Peyer's patch (tissue), 4 donors: ENCODE results near the gene SIMC1. TPM values are rescaled to one million over a fixed set of nuclear protein-coding genes. Genes with fewer than 3 reads are reported as not detected.

Source experiments
- DNase-seq, 3 donors: peaks; one replicate each; pipeline ENCODE4 v3.0.0-alpha.2; 2017 to 2019
- H3K27ac ChIP-seq, 4 donors: fragments of 200-600 bp; sonication (generic); one replicate each; pipeline ENCODE4 v1.5.1; 2016 to 2019
- H3K27me3 ChIP-seq, 2 donors: fragments of 200-600 bp; sonication (generic); one replicate each; pipeline ENCODE4 v1.5.1; 2019
- H3K36me3 ChIP-seq, 3 donors: fragments of 200-600 bp; sonication (generic); one replicate each; pipeline ENCODE4 v1.5.1; 2016 to 2019
- H3K4me1 ChIP-seq, 4 donors: fragments of 200-600 bp; sonication (generic); one replicate each; pipeline ENCODE4 v1.5.1; 2016 to 2019
- H3K4me3 ChIP-seq, 4 donors: fragments of 200-600 bp; sonication (generic); 1 replicate in 3 of 4; 2 replicates in 1 of 4; pipeline ENCODE4 v1.5.1; 2016 to 2019; ENCODE audit warnings: mild to moderate bottlenecking in 1 of 4
- H3K9me3 ChIP-seq, 4 donors: fragments of 200-600 bp; sonication (generic); one replicate each; pipeline ENCODE4 v1.5.1; 2016 to 2019; ENCODE audit warnings: mild to moderate bottlenecking in 1 of 4
- CTCF ChIP-seq, 6 experiments: fragments of 450-650 bp in 4 of 6; fragments of 200-600 bp in 2 of 6; sonication (generic) in 1 of 6; IDR thresholded peaks; one replicate each; pipeline ENCODE4 v1.5.1; 2017 to 2019; ENCODE audit warnings: antibody characterized with exemption in 6 of 6, mild to moderate bottlenecking in 3 of 6, moderate library complexity in 1 of 6
- POLR2A ChIP-seq, 2 donors: fragments of 450-650 bp; IDR thresholded peaks; one replicate each; pipeline ENCODE4 v1.5.1; 2017; ENCODE audit warnings: antibody characterized with exemption in 2 of 2, mild to moderate bottlenecking in 2 of 2, moderate library complexity in 2 of 2
- total RNA-seq, 4 donors: library from RNA; depleted of rRNA; stranded (reverse); fragments of >200 nt; gene quantifications; one replicate each; pipeline ENCODE4 v1.1.0, GENCODE V29; 2016

The SIMC1 gene
- total RNA-seq, 4 donors from 2014 or later, result 28.0 to 84.2 (median 41.2) TPM

- no peak for DNase-seq
- H3K4me3 ChIP-seq, result no peak overlapping the region
- TF ChIP-seq CTCF (IDR thresholded peaks at IDR 0.05) (no peak), POLR2A (IDR thresholded peaks at IDR 0.05) (no peak)
- peaks cover 0 to 15% (median 6%) of the 10 kb centered on the region in 4 donors for H3K4me1 ChIP-seq
- no peaks in the 10 kb centered on the region for H3K9me3 ChIP-seq
- H3K36me3 ChIP-seq, result no peaks in the 10 kb centered on the region
- no peak overlapping the region for H3K27ac ChIP-seq
- H3K27me3 ChIP-seq, result no peaks in the 10 kb centered on the region
Observed at GRCh38 chr5:176368726-176369125, 130.5 kb downstream of the SIMC1 start.

- no peak for DNase-seq
Observed at GRCh38 chr5:176369934-176370711, 131.9 kb downstream of the SIMC1 start.

GRCh38 chr5:176371621-176372539, 133.7 kb downstream of the SIMC1 start:
- no peak overlapping the region for H3K27ac ChIP-seq
- H3K36me3 ChIP-seq, result no peaks in the 10 kb centered on the region
- H3K4me3 ChIP-seq, result no peak overlapping the region
- no peaks in the 10 kb centered on the region for H3K9me3 ChIP-seq
- H3K4me1 ChIP-seq, result no peaks in the 10 kb centered on the region
- no peaks in the 10 kb centered on the region for H3K27me3 ChIP-seq
- TF ChIP-seq CTCF (IDR thresholded peaks at IDR 0.05) (no peak), POLR2A (IDR thresholded peaks at IDR 0.05) (no peak)
- peak in 1 of 3 donors; percentile 29 for DNase-seq

More at GRCh38 chr5:176369934-176370711, 131.9 kb downstream of the SIMC1 start:
- H3K9me3 ChIP-seq, result no peaks in the 10 kb centered on the region
- peaks cover 0 to 9% (median 4%) of the 10 kb centered on the region in 4 donors for H3K4me1 ChIP-seq
- no peak overlapping the region for H3K27ac ChIP-seq
- no peak overlapping the region for H3K4me3 ChIP-seq
- no peak for TF ChIP-seq POLR2A (IDR thresholded peaks at IDR 0.05)
- no peak for TF ChIP-seq CTCF (IDR thresholded peaks at IDR 0.05)
- H3K27me3 ChIP-seq, result no peaks in the 10 kb centered on the region
- H3K36me3 ChIP-seq, result no peaks in the 10 kb centered on the region

- H3K27ac ChIP-seq, result no peak overlapping the region
- DNase-seq, result no peak
- H3K27me3 ChIP-seq, result no peaks in the 10 kb centered on the region
- H3K36me3 ChIP-seq, result no peaks in the 10 kb centered on the region
- H3K9me3 ChIP-seq, result no peaks in the 10 kb centered on the region
- no peak for TF ChIP-seq CTCF (IDR thresholded peaks at IDR 0.05)
- TF ChIP-seq POLR2A (IDR thresholded peaks at IDR 0.05), result no peak
- H3K4me1 ChIP-seq, result no peaks in the 10 kb centered on the region
- H3K4me3 ChIP-seq, result no peak overlapping the region
Observed at GRCh38 chr5:176373100-176373818, 135.0 kb downstream of the SIMC1 start.

- no peak for DNase-seq
- H3K27ac ChIP-seq, result no peak overlapping the region
- peaks cover 0 to 38% (median 0%) of the 10 kb centered on the region in 3 donors for H3K36me3 ChIP-seq
- H3K9me3 ChIP-seq, result no peaks in the 10 kb centered on the region
- H3K27me3 ChIP-seq, result no peaks in the 10 kb centered on the region
- TF ChIP-seq CTCF (IDR thresholded peaks at IDR 0.05) (no peak), POLR2A (IDR thresholded peaks at IDR 0.05) (no peak)
- H3K4me1 ChIP-seq, result no peaks in the 10 kb centered on the region
- no peak overlapping the region for H3K4me3 ChIP-seq
Observed at GRCh38 chr5:176379881-176380280, 141.7 kb downstream of the SIMC1 start.
